Gastroesophageal sphincter (tissue), 4 donors: Measurements from ENCODE around the gene OCEL1. TPM values are rescaled to one million over a fixed set of nuclear protein-coding genes. Genes with fewer than 3 reads are reported as not detected.
"Not testable (repeated sequence)": the region's sequence is repeated elsewhere in the genome, so short reads cannot be mapped to it uniquely, and the experiment has no call there.

Experiments
- ATAC-seq: fragments of 150-250 bp; one replicate; pipeline ENCODE4 v1.9.1; 2016; ENCODE audit warnings: mild to moderate bottlenecking, moderate library complexity
- H3K27ac ChIP-seq, 4 donors: fragments of 200-600 bp; sonication (generic) in 3 of 4; 1 replicate in 3 of 4; 2 replicates in 1 of 4; pipeline ENCODE4 v1.5.1; 2016 to 2019
- H3K27me3 ChIP-seq: fragments of 200-600 bp; sonication (generic); one replicate; pipeline ENCODE4 v1.5.1; 2019
- H3K36me3 ChIP-seq, 2 donors: fragments of 200-600 bp; sonication (generic); one replicate each; pipeline ENCODE4 v1.5.1; 2019; ENCODE audit warnings: control low read depth in 1 of 2
- H3K4me1 ChIP-seq, 3 donors: fragments of 200-600 bp; sonication (generic); 1 replicate in 2 of 3; 2 replicates in 1 of 3; pipeline ENCODE4 v1.5.1; 2016 to 2019; ENCODE audit warnings: control low read depth in 2 of 3
- H3K4me3 ChIP-seq, 2 donors: fragments of 200-600 bp; sonication (generic); one replicate each; pipeline ENCODE4 v1.5.1; 2019; ENCODE audit warnings: mild to moderate bottlenecking in 1 of 2, moderate library complexity in 1 of 2
- H3K9me3 ChIP-seq, 3 donors: fragments of 200-600 bp; sonication (generic); one replicate each; pipeline ENCODE4 v1.5.1; 2017 to 2019; ENCODE audit warnings: control low read depth in 2 of 3
- EP300 ChIP-seq: sonication (generic); formaldehyde crosslinking; IDR thresholded peaks from one replicate; pipeline ENCODE4 v1.6.1; 2017; ENCODE audit warnings: antibody characterized with exemption, mild to moderate bottlenecking
- POLR2A ChIP-seq, 2 donors: fragments of 450-650 bp; IDR thresholded peaks; one replicate each; pipeline ENCODE4 v1.6.1; 2017; ENCODE audit warnings: antibody characterized with exemption in 2 of 2, mild to moderate bottlenecking in 2 of 2, moderate library complexity in 1 of 2
- POLR2AphosphoS5 ChIP-seq: sonication (generic); formaldehyde crosslinking; IDR thresholded peaks from one replicate; pipeline ENCODE4 v1.6.1; 2017; ENCODE audit warnings: antibody characterized with exemption
- WGBS, 2 donors: methylation state at CpG; one replicate each; pipeline ENCODE4 v1.1.5; 2018; ENCODE audit warnings: low coverage in 1 of 2; 5-methylcytosine and 5-hydroxymethylcytosine counted together
- total RNA-seq, 4 donors: library from RNA; depleted of rRNA; stranded (reverse); fragments of >200 nt; gene quantifications; one replicate each; pipeline ENCODE4 v1.1.0, GENCODE V29; 2016
- TF ChIP-seq, protein P1 (sequence below), 4 experiments: fragments of 200-600 bp in 2 of 4; fragments of 450-650 bp in 2 of 4; sonication (generic) in 1 of 4; IDR thresholded peaks; one replicate each; pipeline ENCODE4 v1.5.1; 2017 to 2019; ENCODE audit warnings: antibody characterized with exemption in 4 of 4, mild to moderate bottlenecking in 2 of 4, moderate library complexity in 2 of 4

The OCEL1 gene
- total RNA-seq, 4 donors from 2014 or later = 3.5 to 15.1 (median 6.5) TPM

DNA sequence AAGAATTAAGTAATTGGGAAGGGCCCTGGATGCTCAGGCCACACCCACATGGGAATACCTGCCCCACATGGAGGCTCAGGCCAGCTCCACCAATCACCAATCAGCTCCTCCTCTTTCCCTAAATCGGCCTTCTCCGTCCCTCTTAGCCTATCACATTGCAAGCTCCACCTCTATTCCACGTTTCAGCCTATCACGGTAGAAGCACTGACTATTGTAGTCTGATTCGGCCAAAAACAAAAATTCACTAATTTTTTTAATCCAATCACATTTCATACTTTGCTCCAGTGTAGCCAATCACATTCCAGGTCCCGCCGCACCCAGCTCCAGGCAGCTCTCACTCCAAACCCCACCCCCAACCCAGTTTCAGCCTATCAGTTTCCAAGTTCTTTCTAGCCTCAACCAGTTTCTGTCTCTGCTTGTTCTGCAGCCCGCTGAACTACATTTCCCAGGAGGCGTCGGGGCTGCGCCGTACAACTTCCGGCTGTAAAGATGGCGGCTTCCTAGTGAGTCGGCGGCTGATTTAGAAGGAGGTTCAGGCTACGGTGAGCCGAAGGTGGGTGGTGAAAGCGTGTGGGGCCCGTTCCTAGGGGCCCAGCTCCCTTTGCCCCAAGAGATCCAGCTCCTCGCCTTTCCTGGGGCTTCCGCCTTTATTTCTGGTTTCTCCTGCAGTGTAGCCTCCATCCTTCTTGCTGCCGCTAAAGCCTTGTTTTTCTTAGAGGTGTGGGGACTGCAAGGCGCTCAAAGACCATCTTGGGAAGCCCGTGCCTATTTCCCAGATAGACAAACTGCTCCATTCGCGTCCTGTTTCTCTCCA is 41.2 kb downstream of the OCEL1 start, which contains the start of gene BABAM1:
TSS of gene BABAM1 (plus strand) at position 469 of the 814 bp plus-strand sequence. CDS start 1,364 bp downstream, outside the sequence.
- Histone ChIP-seq H3K27me3 (no peaks in the 10 kb centered on the region), H3K27ac (peak within 1 kb of the TSS; percentile 54 to 84 (median 75)), H3K4me3 (peak within 1 kb of the TSS; percentile 68 to 73), H3K4me1 (peaks cover 3 to 15% (median 8%) of the 10 kb centered on the region in 3 donors), H3K36me3 (peaks cover 0 to 37% of the 10 kb centered on the region in 2 donors), H3K9me3 (no peaks in the 10 kb centered on the region)
- WGBS, 2 donors = 0% methylated on average over 10 to 18 of the region's 27 CpGs
- ATAC-seq = peak; percentile 99
- TF ChIP-seq POLR2AphosphoS5 (peak; percentile 59), POLR2A (IDR thresholded peaks at IDR 0.05) (peak in 1 of 2 donors; percentile 24), EP300 (no peak)
- TF ChIP-seq, protein P1, sequence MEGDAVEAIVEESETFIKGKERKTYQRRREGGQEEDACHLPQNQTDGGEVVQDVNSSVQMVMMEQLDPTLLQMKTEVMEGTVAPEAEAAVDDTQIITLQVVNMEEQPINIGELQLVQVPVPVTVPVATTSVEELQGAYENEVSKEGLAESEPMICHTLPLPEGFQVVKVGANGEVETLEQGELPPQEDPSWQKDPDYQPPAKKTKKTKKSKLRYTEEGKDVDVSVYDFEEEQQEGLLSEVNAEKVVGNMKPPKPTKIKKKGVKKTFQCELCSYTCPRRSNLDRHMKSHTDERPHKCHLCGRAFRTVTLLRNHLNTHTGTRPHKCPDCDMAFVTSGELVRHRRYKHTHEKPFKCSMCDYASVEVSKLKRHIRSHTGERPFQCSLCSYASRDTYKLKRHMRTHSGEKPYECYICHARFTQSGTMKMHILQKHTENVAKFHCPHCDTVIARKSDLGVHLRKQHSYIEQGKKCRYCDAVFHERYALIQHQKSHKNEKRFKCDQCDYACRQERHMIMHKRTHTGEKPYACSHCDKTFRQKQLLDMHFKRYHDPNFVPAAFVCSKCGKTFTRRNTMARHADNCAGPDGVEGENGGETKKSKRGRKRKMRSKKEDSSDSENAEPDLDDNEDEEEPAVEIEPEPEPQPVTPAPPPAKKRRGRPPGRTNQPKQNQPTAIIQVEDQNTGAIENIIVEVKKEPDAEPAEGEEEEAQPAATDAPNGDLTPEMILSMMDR (IDR thresholded peaks at IDR 0.05) = no peak

DNA sequence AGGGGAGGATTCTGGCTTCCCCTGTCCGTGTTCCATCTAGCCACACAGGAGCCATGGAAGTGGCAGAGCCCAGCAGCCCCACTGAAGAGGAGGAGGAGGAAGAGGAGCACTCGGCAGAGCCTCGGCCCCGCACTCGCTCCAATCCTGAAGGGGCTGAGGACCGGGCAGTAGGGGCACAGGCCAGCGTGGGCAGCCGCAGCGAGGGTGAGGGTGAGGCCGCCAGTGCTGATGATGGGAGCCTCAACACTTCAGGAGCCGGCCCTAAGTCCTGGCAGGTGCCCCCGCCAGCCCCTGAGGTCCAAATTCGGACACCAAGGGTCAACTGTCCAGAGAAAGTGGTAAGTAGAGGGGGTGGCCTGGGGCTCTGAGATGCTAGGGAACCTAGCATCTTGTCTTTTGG is 42.7 kb downstream of the OCEL1 start:
- Histone ChIP-seq H3K27ac (no peak overlapping the region), H3K36me3 (peaks cover 0 to 52% of the 10 kb centered on the region in 2 donors), H3K4me1 (peaks cover 3 to 15% (median 8%) of the 10 kb centered on the region in 3 donors), H3K9me3 (no peaks in the 10 kb centered on the region), H3K27me3 (no peaks in the 10 kb centered on the region), H3K4me3 (no peak overlapping the region)
- ATAC-seq = no peak
- WGBS, 2 donors = 80 to 83% methylated on average over 1 to 2 of the region's 13 CpGs
- TF ChIP-seq, protein P1 (IDR thresholded peaks at IDR 0.05) = no peak
- no peak for TF ChIP-seq POLR2AphosphoS5
- no peak for TF ChIP-seq POLR2A (IDR thresholded peaks at IDR 0.05)
- no peak for TF ChIP-seq EP300

DNA sequence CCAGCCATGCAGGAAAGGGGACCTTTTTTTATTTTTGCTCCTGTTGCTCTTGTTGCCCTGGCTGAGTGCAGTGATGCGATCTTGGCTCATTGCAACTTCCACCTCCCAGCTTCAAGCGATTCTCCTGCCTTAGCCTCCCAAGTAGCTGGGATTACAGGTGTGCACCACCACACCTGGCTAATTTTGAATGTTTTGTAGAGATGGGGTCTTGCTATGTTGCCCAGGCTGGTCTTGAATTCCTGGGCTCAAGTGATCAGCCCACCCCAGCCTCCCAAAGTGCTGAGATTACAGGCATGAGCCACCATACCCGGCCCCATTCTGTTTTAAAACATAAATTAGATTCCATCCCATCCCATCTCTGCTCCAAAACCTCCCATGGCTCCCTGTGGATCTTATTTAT is 48.9 kb downstream of the OCEL1 start:
- peaks cover 0 to 100% of the 10 kb centered on the region in 2 donors for H3K36me3 ChIP-seq
- H3K27me3 ChIP-seq, H3K27ac ChIP-seq, H3K9me3 ChIP-seq, ATAC-seq, H3K4me1 ChIP-seq, H3K4me3 ChIP-seq: not testable (repeated sequence)
- 92 to 100% methylated on average over 2 to 3 of the region's 3 CpGs for WGBS, 2 donors

DNA sequence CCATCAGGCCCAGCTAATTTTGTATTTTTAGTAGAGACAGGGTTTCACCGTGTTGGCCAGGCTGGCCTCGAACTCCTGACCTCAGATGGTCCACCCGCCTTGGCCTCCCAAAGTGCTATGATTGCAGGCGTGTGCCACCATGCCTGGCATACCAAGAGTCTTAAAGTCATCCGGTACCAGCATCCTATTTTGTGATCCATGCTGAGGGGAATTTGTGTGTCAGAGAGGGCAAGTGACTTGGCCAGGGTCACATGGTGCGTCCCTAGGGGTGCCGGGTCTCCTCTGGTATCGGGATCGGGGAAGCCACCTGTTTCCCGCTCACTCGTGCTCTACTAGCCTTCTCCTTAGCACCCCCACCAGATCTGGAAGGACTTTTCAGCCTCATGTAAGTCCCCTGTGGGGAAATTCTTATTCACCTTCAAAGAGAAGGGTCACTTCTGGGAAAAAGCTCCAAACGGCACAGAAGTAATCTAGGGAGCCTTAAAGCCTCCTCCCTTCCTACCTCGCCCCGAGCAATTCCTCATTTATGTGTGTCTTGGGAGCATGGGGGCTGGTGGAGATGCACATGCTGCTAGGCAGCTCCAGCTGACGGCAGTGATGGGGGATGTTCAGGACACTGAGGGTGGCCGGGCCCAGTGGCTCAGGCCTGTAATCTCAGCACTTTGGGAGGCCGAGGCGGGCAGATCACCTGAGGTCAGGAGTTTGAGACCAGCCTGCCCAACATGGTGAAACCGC is 49.6 kb downstream of the OCEL1 start:
- no peak for ATAC-seq
- Histone ChIP-seq H3K36me3 (peaks cover 0 to 93% of the 10 kb centered on the region in 2 donors), H3K9me3 (no peaks in the 10 kb centered on the region), H3K4me1 (no peaks in the 10 kb centered on the region), H3K4me3 (no peak overlapping the region), H3K27me3 (no peaks in the 10 kb centered on the region), H3K27ac (no peak overlapping the region)
- no peak for TF ChIP-seq POLR2A (IDR thresholded peaks at IDR 0.05)
- TF ChIP-seq, protein P1 (IDR thresholded peaks at IDR 0.05) = no peak
- no peak for TF ChIP-seq POLR2AphosphoS5
- TF ChIP-seq EP300 = no peak
- WGBS, 2 donors = 72 to 90% methylated on average over 3 to 12 of the region's 19 CpGs

Other genes with a start within 250 kb of the OCEL1 start
- gene CPAMD8, start 199.4 kb upstream of the OCEL1 start, total RNA-seq = 10 to 100 TPM in 1 of 4 donors, 1 to 10 TPM in 3; 6.9 to 12.0 (median 9.2) TPM
- gene HAUS8, start 150.8 kb upstream of the OCEL1 start, total RNA-seq = 1 to 10 TPM; 3.2 to 6.4 (median 5.5) TPM
- 10 to 100 TPM; 38.1 to 77.7 (median 66.2) TPM for gene MYO9B, start 150.4 kb upstream of the OCEL1 start, total RNA-seq
- gene USE1, start 10.9 kb upstream of the OCEL1 start, total RNA-seq = 10 to 100 TPM; 11.3 to 24.0 (median 17.9) TPM
- 10 to 100 TPM; 33.9 to 71.9 (median 60.2) TPM for gene NR2F6, start 19.7 kb downstream of the OCEL1 start, total RNA-seq
- gene USHBP1, start 38.5 kb downstream of the OCEL1 start, total RNA-seq = 1 to 10 TPM; 4.6 to 9.6 (median 5.1) TPM
- gene BABAM1, start 41.2 kb downstream of the OCEL1 start, total RNA-seq = 10 to 100 TPM; 62.6 to 91.8 (median 81.9) TPM
- under 1 TPM in 2 of 4 donors, not detected in 2; 0.39 to 0.81 TPM for gene ANKLE1, start 55.7 kb downstream of the OCEL1 start, total RNA-seq
- 10 to 100 TPM; 13.2 to 34.4 (median 24.3) TPM for gene ABHD8, start 77.2 kb downstream of the OCEL1 start, total RNA-seq
- 100 to 1,000 TPM in 3 of 4 donors, 10 to 100 TPM in 1; 95.0 to 175 (median 113) TPM for gene MRPL34, start 79.6 kb downstream of the OCEL1 start, total RNA-seq
- gene DDA1, start 83.3 kb downstream of the OCEL1 start, total RNA-seq = 10 to 100 TPM; 13.2 to 58.5 (median 19.9) TPM
- gene ANO8, start 108.6 kb downstream of the OCEL1 start, total RNA-seq = 1 to 10 TPM; 1.3 to 6.2 (median 4.2) TPM
- gene GTPBP3, start 111.3 kb downstream of the OCEL1 start, total RNA-seq = 10 to 100 TPM in 3 of 4 donors, 1 to 10 TPM in 1; 9.3 to 20.2 (median 15.6) TPM
- 100 to 1,000 TPM in 1 of 4 donors, 10 to 100 TPM in 3; 41.4 to 110 (median 67.9) TPM for gene PLVAP, start 151.1 kb downstream of the OCEL1 start, total RNA-seq
- gene CCDC194, start 168.0 kb downstream of the OCEL1 start, total RNA-seq = not detected
- 100 to 1,000 TPM in 1 of 4 donors, 10 to 100 TPM in 3; 36.6 to 196 (median 40.7) TPM for gene BST2, start 179.4 kb downstream of the OCEL1 start, total RNA-seq
- 10 to 100 TPM; 30.8 to 44.7 (median 37.7) TPM for gene MVB12A, start 193.8 kb downstream of the OCEL1 start, total RNA-seq
- 1 to 10 TPM in 1 of 4 donors, under 1 TPM in 1, not detected in 2; 0.46 to 1.3 TPM for gene TMEM221, start 222.4 kb downstream of the OCEL1 start, total RNA-seq
- gene NXNL1, start 234.7 kb downstream of the OCEL1 start, total RNA-seq = not detected
- gene SLC27A1, start 244.3 kb downstream of the OCEL1 start, total RNA-seq = 10 to 100 TPM; 17.1 to 21.3 (median 19.6) TPM